Measurements from ENCODE around the gene DUSP22. TPM values are rescaled to one million over a fixed set of nuclear protein-coding genes. Genes with fewer than 3 reads are reported as not detected.

DUSP22 gene
- total RNA-seq, 2 donors from 2014 or later: 13.8 to 34.8 TPM

- intact Hi-C loops (cut with DNase I): no loop called here
- TF ChIP-seq, protein P1, sequence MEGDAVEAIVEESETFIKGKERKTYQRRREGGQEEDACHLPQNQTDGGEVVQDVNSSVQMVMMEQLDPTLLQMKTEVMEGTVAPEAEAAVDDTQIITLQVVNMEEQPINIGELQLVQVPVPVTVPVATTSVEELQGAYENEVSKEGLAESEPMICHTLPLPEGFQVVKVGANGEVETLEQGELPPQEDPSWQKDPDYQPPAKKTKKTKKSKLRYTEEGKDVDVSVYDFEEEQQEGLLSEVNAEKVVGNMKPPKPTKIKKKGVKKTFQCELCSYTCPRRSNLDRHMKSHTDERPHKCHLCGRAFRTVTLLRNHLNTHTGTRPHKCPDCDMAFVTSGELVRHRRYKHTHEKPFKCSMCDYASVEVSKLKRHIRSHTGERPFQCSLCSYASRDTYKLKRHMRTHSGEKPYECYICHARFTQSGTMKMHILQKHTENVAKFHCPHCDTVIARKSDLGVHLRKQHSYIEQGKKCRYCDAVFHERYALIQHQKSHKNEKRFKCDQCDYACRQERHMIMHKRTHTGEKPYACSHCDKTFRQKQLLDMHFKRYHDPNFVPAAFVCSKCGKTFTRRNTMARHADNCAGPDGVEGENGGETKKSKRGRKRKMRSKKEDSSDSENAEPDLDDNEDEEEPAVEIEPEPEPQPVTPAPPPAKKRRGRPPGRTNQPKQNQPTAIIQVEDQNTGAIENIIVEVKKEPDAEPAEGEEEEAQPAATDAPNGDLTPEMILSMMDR (IDR thresholded peaks at IDR 0.05): no peak
- no peak for TF ChIP-seq POLR2A (IDR thresholded peaks at IDR 0.05)
- no peaks in the 10 kb centered on the region for H3K36me3 ChIP-seq (replicated peaks in 1 of 2; ENCODE audit: insufficient read depth in 1 of 2, low read depth in 2 of 2)
- ATAC-seq (no peak), DNase-seq (no peak)
- H3K4me3 ChIP-seq: no peak overlapping the region
- H3K9me3 ChIP-seq: no peaks in the 10 kb centered on the region
- peaks cover 0 to 16% of the 10 kb centered on the region in 2 donors for H3K27me3 ChIP-seq
- no peaks in the 10 kb centered on the region for H3K4me1 ChIP-seq
- H3K27ac ChIP-seq: no peak overlapping the region
- 56 to 62% methylated on average over 16 of the region's 16 CpGs for WGBS, 2 donors
Measured at GRCh38 chr6:372336-372911, 80.1 kb downstream of the DUSP22 start.

- no peak for ATAC-seq
- 60 to 69% methylated on average over 8 of the region's 8 CpGs for WGBS, 2 donors
- Histone ChIP-seq H3K36me3 (replicated peaks in 1 of 2; ENCODE audit: insufficient read depth in 1 of 2, low read depth in 2 of 2) (no peaks in the 10 kb centered on the region), H3K9me3 (no peaks in the 10 kb centered on the region), H3K4me3 (no peak overlapping the region), H3K27ac (no peak overlapping the region), H3K27me3 (peaks cover 0 to 16% of the 10 kb centered on the region in 2 donors), H3K4me1 (no peaks in the 10 kb centered on the region)
- TF ChIP-seq POLR2A (IDR thresholded peaks at IDR 0.05): no peak
- TF ChIP-seq, protein P1 (IDR thresholded peaks at IDR 0.05): no peak
- DNase-seq: no peak
- intact Hi-C loops (cut with DNase I): no loop called here
Measured at GRCh38 chr6:373031-373430, 80.7 kb downstream of the DUSP22 start.

DNA sequence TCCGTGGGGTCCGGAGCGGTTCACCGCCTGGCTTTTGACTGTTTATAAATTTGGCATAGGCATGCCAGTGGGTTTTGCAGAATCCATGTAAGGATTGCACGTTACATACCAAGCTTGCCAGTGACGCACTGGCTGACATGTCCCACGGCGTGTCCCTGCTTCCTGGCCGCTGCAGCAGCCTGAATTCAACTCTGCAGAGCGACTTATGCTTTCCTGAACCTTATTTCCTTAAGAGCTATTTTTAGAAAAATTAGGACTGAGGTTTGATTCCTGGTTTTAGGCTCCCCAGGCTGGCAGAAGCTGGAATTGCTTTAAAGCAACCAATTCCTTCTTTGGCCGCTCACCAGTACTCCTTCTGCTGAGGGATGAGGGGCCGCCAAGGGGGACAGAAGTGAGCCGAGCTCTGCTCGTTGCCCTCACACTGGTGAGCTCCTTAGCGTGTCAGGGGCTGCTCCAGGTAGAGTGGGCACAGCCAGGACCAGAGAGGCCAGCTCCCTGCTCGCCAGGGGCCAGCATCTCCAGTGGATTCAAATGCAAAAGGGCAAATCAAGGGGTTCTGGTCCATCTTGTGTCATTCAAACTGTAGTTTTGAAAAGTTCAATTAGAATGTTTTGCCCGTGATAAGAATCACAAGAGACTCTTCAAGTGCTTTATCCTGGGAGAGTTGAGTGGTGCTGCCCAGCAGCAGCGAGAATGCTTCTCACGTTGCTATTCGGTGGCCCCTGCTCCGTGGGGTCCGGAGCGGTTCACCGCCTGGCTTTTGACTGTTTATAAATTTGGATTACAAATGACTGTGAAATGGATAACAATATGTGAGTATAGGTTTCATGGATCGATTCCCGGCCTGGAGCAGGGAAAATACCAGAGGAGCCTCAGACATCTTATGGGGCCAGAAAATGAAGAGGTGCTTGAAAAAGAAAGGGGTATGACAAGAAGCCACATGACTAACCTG lies 81.8 kb downstream of the DUSP22 start:
- Histone ChIP-seq H3K27ac (no peak overlapping the region), H3K4me1 (no peaks in the 10 kb centered on the region), H3K27me3 (peaks cover 0 to 16% of the 10 kb centered on the region in 2 donors), H3K4me3 (no peak overlapping the region), H3K36me3 (replicated peaks in 1 of 2; ENCODE audit: insufficient read depth in 1 of 2, low read depth in 2 of 2) (no peaks in the 10 kb centered on the region), H3K9me3 (no peaks in the 10 kb centered on the region)
- ATAC-seq: no peak
- intact Hi-C loops (cut with DNase I): no loop called here
- DNase-seq: no peak
- TF ChIP-seq POLR2A (IDR thresholded peaks at IDR 0.05): no peak
- TF ChIP-seq, protein P1 (IDR thresholded peaks at IDR 0.05): peak in 2 of 7 experiments; percentile 9 to 17
- 54 to 58% methylated on average over 26 of the region's 26 CpGs for whole genome bisulfite sequencing, 2 donors

DNA sequence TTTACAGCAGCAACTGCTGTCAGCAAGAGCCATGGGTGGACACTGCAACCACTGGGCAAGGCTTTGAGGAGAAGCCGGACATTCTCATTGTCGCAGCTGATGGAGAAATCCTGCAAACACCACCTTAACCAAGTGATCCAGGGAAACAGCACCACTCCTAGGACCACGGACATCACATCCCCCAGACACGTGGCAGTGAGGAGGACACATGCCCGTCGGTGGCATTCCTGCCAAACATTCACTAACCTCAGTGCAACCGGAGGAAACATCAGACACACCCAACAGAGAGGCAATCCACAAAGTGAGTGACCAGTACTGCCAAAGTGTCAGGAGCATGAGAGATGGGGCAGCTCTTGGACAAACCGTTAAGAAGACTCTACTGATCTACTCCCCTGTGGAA lies 82.7 kb downstream of the DUSP22 start:
- 56 to 65% methylated on average over 8 of the region's 8 CpGs for whole genome bisulfite sequencing, 2 donors
- H3K4me3 ChIP-seq: no peak overlapping the region
- no peak for TF ChIP-seq POLR2A (IDR thresholded peaks at IDR 0.05)
- TF ChIP-seq, protein P1 (IDR thresholded peaks at IDR 0.05): no peak
- H3K4me1 ChIP-seq: no peaks in the 10 kb centered on the region
- no peak overlapping the region for H3K27ac ChIP-seq
- ATAC-seq (no peak), DNase-seq (no peak)
- intact Hi-C loops (cut with DNase I): no loop called here
- H3K36me3 ChIP-seq (replicated peaks in 1 of 2; ENCODE audit: insufficient read depth in 1 of 2, low read depth in 2 of 2): no peaks in the 10 kb centered on the region
- H3K9me3 ChIP-seq: no peaks in the 10 kb centered on the region
- H3K27me3 ChIP-seq: peaks cover 0 to 16% of the 10 kb centered on the region in 2 donors
